Tibial artery (tissue), 4 donors: ENCODE results near the gene ZNF337.
"Not testable (repeated sequence)": the region's sequence is repeated elsewhere in the genome, so short reads cannot be mapped to it uniquely, and the experiment has no call there.

Experiments
- DNase-seq, 2 donors: peaks; one replicate each; pipeline ENCODE4 v3.0.0-alpha.2; 2019
- H3K27ac ChIP-seq, 2 donors: fragments of 200-600 bp; sonication (generic) in 1 of 2; 1 replicate in 1 of 2; 2 replicates in 1 of 2; pipeline ENCODE4 v1.5.1; 2018 to 2019; ENCODE audit warnings: mild to moderate bottlenecking in 1 of 2
- H3K27me3 ChIP-seq, 2 donors: fragments of 200-600 bp; sonication (generic) in 1 of 2; one replicate each; pipeline versions ENCODE4 v1.5.1 to v1.6.0; 2016 to 2019
- H3K36me3 ChIP-seq, 3 donors: fragments of 200-600 bp; sonication (generic) in 2 of 3; one replicate each; pipeline ENCODE4 v1.5.1; 2016 to 2019; ENCODE audit warnings: mild to moderate bottlenecking in 2 of 3
- H3K4me1 ChIP-seq, 4 donors: fragments of 200-600 bp; sonication (generic) in 2 of 4; 1 replicate in 3 of 4; 2 replicates in 1 of 4; pipeline ENCODE4 v1.5.1; 2016 to 2019
- H3K4me3 ChIP-seq, 2 donors: fragments of 200-600 bp; sonication (generic) in 1 of 2; 1 replicate in 1 of 2; 2 replicates in 1 of 2; pipeline ENCODE4 v1.5.1; 2018 to 2019; ENCODE audit warnings: mild to moderate bottlenecking in 2 of 2
- H3K9me3 ChIP-seq, 3 donors: fragments of 200-600 bp; sonication (generic) in 1 of 3; one replicate each; pipeline ENCODE4 v1.5.1; 2016 to 2019
- intact Hi-C: fragments of 100-400 bp; cut with DNase I; formaldehyde crosslinking; loops from one replicate; pipeline ENCODE4 v1.15.0; 2023; ENCODE audit warnings: low total_unique reads
- TF ChIP-seq, protein P1 (sequence below), 2 experiments: fragments of 200-600 bp in 1 of 2; fragments of 450-650 bp in 1 of 2; IDR thresholded peaks; one replicate each; pipeline ENCODE4 v1.5.1; 2017 to 2019; ENCODE audit warnings: antibody characterized with exemption in 2 of 2, mild to moderate bottlenecking in 1 of 2, moderate library complexity in 1 of 2

Gene ZNF337

DNA sequence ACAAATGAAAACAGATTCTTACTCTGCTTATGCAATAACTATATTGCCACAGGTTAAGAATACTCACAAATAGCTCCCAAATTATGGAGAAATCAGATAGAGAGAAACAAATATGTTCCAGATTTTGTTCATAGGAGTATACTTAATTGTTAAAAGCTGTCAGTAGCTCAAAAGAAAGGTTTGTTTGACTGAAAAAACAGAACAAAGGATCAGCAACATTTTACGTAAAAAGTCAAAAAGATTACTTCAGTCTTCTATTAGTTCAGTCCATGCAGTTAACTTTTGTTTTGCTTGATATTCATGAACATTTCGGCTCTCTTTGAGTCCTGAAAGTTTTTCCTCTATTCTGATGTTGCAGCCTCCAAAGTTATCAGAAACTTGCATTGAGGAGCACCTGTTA, 59.4 kb downstream of the ZNF337 start:
- Histone ChIP-seq H3K27me3 (no peaks in the 10 kb centered on the region), H3K27ac (no peak overlapping the region), H3K4me3 (no peak overlapping the region), H3K9me3 (no peaks in the 10 kb centered on the region), H3K36me3 (peaks cover 6 to 11% (median 6%) of the 10 kb centered on the region in 3 donors), H3K4me1 (no peaks in the 10 kb centered on the region)
- no peak for DNase-seq
- intact Hi-C loops, result no loop called here
- TF ChIP-seq, protein P1, sequence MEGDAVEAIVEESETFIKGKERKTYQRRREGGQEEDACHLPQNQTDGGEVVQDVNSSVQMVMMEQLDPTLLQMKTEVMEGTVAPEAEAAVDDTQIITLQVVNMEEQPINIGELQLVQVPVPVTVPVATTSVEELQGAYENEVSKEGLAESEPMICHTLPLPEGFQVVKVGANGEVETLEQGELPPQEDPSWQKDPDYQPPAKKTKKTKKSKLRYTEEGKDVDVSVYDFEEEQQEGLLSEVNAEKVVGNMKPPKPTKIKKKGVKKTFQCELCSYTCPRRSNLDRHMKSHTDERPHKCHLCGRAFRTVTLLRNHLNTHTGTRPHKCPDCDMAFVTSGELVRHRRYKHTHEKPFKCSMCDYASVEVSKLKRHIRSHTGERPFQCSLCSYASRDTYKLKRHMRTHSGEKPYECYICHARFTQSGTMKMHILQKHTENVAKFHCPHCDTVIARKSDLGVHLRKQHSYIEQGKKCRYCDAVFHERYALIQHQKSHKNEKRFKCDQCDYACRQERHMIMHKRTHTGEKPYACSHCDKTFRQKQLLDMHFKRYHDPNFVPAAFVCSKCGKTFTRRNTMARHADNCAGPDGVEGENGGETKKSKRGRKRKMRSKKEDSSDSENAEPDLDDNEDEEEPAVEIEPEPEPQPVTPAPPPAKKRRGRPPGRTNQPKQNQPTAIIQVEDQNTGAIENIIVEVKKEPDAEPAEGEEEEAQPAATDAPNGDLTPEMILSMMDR (IDR thresholded peaks at IDR 0.05), result no peak

DNA sequence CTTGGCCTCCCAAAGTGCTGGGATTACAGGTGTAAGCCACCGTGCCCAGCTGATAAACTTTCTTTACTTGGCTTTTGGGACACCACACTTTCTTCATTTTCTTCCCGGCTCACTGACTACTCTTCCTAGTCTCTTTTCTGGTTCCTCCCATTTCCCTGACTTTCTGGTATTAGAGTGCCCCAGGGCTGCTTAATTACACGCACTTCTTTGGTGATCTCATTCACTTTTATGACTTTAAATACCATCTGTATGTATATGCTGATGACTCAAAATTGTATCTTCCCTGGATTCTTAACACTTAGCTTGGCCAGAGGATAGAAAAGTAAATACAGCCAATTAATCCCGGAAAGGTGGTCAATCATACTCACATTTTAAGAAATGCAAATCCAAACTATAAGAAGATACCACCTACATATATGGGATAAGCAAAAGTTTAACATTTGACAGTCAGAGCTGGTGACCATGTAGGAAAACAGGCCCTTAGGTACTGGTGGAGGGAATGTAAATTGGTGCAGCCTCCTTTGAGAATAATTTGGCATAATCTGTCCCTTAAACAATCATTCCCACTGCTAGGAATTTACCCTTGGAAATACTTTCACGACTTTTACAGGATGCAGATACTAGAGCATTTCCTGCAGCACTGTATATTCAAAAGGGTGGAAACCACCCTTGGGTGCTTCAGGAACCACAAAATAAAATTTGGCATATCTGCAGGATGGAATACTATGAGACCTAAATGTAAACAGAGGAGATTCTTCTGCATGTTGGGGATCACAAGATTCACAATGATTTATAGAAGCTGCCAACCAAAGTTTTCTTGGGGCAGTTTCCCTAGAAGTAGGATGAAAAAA, 63.5 kb downstream of the ZNF337 start:
- Histone ChIP-seq H3K4me3 (no peak overlapping the region), H3K27me3 (no peaks in the 10 kb centered on the region), H3K27ac (no peak overlapping the region), H3K9me3 (no peaks in the 10 kb centered on the region), H3K4me1 (no peaks in the 10 kb centered on the region), H3K36me3 (peaks cover 6 to 11% (median 6%) of the 10 kb centered on the region in 3 donors)
- DNase-seq, result no peak
- intact Hi-C loops, result no loop called here
- TF ChIP-seq, protein P1 (IDR thresholded peaks at IDR 0.05), result no peak

DNA sequence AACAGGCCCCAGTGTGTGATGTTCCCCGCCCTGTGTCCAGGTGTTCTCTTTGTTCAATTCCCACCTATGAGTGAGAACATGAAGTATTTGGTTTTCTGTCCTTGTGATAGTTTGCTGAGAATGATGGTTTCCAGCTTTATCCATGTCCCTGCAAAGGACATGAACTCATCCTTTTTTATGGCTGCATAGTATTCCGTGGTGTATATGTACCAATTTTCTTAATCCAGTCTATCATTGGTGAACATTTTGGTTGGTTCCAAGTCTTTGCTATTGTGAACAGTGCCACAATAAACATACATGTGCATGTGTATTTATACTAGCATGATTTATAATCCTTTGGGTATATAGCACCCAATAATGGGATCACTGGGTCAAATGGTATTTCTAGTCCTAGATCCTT, 66.0 kb downstream of the ZNF337 start:
- H3K36me3 ChIP-seq, H3K4me3 ChIP-seq, intact Hi-C loops, DNase-seq, H3K9me3 ChIP-seq, H3K27me3 ChIP-seq, H3K27ac ChIP-seq, H3K4me1 ChIP-seq: not testable (repeated sequence)

DNA sequence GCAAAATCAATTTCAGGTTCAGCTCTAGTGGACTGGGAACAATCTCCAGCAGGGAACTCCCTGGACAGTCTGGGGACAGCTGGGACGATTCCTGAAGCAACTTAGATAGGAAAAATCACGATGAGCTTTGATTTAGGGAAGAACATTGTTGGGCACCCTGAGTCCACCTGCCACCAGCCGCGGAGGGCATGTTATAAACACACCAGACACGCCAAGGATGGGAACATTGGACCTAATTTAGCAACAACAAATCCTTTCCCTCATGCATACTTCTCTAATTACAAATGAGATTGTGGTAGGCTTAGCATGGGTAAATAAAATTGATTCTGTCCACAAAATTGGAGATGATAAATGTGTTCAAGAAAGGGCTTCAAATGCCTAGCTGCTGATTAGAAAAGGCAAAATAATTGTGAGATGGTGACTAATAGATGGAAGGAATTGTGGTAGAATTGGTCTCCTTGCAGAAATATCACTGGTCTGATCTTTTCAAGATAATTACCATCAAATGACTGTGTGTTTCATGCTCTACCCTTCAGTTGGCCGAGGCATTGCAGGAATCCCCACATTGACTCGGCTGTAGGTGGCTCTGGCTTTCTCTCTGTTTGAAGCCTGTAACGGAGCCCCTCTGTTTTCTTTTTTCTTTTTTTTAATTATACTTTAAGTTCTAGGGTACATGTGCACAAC, 66.7 kb downstream of the ZNF337 start:
- intact Hi-C loops, result no loop called here
- no peak overlapping the region for H3K27ac ChIP-seq
- DNase-seq, result no peak
- H3K4me3 ChIP-seq, result no peak overlapping the region
- no peaks in the 10 kb centered on the region for H3K4me1 ChIP-seq
- no peaks in the 10 kb centered on the region for H3K9me3 ChIP-seq
- TF ChIP-seq, protein P1 (IDR thresholded peaks at IDR 0.05), result no peak
- no peaks in the 10 kb centered on the region for H3K27me3 ChIP-seq
- H3K36me3 ChIP-seq, result peaks cover 0 to 4% (median 0%) of the 10 kb centered on the region in 3 donors

DNA sequence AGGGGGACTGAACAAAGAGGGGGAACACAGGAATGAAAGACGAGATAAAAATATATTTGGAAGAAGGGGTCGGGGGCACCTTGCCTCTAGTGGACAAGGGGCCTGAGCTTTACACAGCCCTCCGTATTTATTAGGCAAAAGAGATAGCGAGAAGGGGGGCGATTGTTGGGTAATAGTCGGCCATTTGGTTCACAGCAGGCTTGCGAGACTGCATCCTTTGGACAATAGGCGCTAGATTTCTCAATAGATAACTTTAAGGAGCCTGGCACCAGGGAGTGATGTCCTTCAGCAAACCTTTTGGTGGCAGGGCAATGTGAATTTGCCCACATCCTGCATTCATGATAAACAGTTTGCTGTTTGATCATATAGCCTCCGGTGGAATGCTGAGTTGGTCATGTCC, 69.9 kb downstream of the ZNF337 start:
- Histone ChIP-seq H3K27ac (no peak overlapping the region), H3K4me3 (no peak overlapping the region), H3K9me3 (no peaks in the 10 kb centered on the region), H3K36me3 (no peaks in the 10 kb centered on the region), H3K27me3 (no peaks in the 10 kb centered on the region), H3K4me1 (peaks cover 0 to 19% (median 11%) of the 10 kb centered on the region in 4 donors)
- TF ChIP-seq, protein P1 (IDR thresholded peaks at IDR 0.05), result no peak
- DNase-seq, result no peak
- intact Hi-C loops, result no loop called here

DNA sequence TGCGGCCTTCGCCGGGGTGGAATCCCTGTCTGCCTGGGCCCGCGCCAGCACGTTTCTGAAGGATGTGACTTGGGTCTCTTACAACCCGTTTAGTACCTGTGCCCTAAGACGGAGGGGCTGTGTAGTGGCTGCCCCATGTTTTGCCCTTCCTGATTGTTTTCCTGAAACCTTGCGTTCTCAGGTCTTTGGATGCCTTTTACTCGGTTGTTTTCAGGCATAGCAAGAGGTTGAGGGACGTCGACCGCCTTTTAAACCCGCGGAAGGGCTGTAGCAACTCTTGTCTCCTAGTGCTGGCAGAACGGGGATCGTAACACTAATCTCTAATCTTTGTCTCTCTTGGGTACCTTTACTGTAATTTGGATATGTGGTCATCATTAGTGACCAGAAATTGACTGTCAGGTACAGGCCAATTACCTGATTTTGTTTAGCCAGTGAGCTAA, 72.1 kb downstream of the ZNF337 start:
- intact Hi-C loops, result loop anchor here (2.0 kb wide), 1 partner anchor 72 kb away; the partner anchor contains the start of gene ZNF337
- H3K4me3 ChIP-seq, result peak overlapping the region; percentile 91
- TF ChIP-seq, protein P1 (IDR thresholded peaks at IDR 0.05), result no peak

More for the DNA sequence above, 72.1 kb downstream of the ZNF337 start:
- Histone ChIP-seq H3K4me1 (peaks cover 0 to 19% (median 11%) of the 10 kb centered on the region in 4 donors), H3K27me3 (no peaks in the 10 kb centered on the region), H3K36me3 (no peaks in the 10 kb centered on the region), H3K27ac (peak overlapping the region; percentile 81 to 93), H3K9me3 (no peaks in the 10 kb centered on the region)
- DNase-seq, result no peak
